HepG2 (cell line): ENCODE data around the gene CELSR2. TPM values are rescaled to one million over a fixed set of nuclear protein-coding genes. Genes with fewer than 3 reads are reported as not detected.

Experiments used
- CENPBD1 ChIP-seq: sonication (generic); formaldehyde crosslinking; IDR thresholded peaks from 2 replicates; pipeline ENCODE4 v1.8.0; 2022; ENCODE audit warnings: missing genetic modification reagents, low read depth, mild to moderate bottlenecking, borderline replicate concordance
- GMEB1 ChIP-seq: sonication (generic); formaldehyde crosslinking; IDR thresholded peaks from 2 replicates; pipeline ENCODE4 v1.5.1; 2020; ENCODE audit warnings: missing genetic modification reagents, mild to moderate bottlenecking, borderline replicate concordance
- KDM3A ChIP-seq: IDR thresholded peaks from 2 replicates; pipeline ENCODE4 v1.6.1; 2018; ENCODE audit warnings: low read depth, missing compliant biosample characterization
- NBN ChIP-seq: fragments of 450-650 bp; conservative IDR thresholded peaks from 2 replicates; pipeline ENCODE4 v1.6.1; 2017
- NFIB ChIP-seq: sonication (generic); formaldehyde crosslinking; IDR thresholded peaks from 2 replicates; pipeline ENCODE4 v1.9.0; 2021; ENCODE audit warnings: missing genetic modification reagents, mild to moderate bottlenecking, borderline replicate concordance
- PLSCR1 ChIP-seq: sonication (generic); formaldehyde crosslinking; IDR thresholded peaks from 2 replicates; pipeline ENCODE4 v1.5.0; 2020; ENCODE audit warnings: missing genetic modification reagents, mild to moderate bottlenecking, borderline replicate concordance
- POLR2AphosphoS2 ChIP-seq: IDR thresholded peaks from 2 replicates; pipeline ENCODE4 v1.6.1; 2011; ENCODE audit warnings: low read depth, low read length, improper control_type of control experiment
- SMAD1 ChIP-seq: sonication (generic); formaldehyde crosslinking; IDR thresholded peaks from 2 replicates; pipeline ENCODE4 v1.4.0; 2020; ENCODE audit warnings: missing genetic modification reagents, low read depth, mild to moderate bottlenecking, borderline replicate concordance
- SPEN ChIP-seq: sonication (generic); formaldehyde crosslinking; IDR thresholded peaks from 2 replicates; pipeline ENCODE4 v1.5.1; 2020; ENCODE audit warnings: low read depth, mild to moderate bottlenecking, missing genetic modification reagents
- TBX2 ChIP-seq: sonication (generic); formaldehyde crosslinking; IDR thresholded peaks from 2 replicates; pipeline ENCODE4 v1.5.0; 2020; ENCODE audit warnings: missing genetic modification reagents, mild to moderate bottlenecking, borderline replicate concordance
- TERF1 ChIP-seq: sonication (generic); formaldehyde crosslinking; IDR thresholded peaks from 2 replicates; pipeline ENCODE4 v1.8.0; 2022; ENCODE audit warnings: mild to moderate bottlenecking, missing genetic modification reagents, moderate library complexity
- XRCC5 ChIP-seq: fragments of 200-400 bp; formaldehyde crosslinking; optimal IDR thresholded peaks from 2 replicates; pipeline ENCODE3; 2017; ENCODE audit warnings: mild to moderate bottlenecking, low read length
- YY1 ChIP-seq: IDR thresholded peaks from 2 replicates; pipeline ENCODE4 v1.6.1; 2011; ENCODE audit warnings: low read length, low read depth, moderate library complexity, mild to moderate bottlenecking; ENCODE audit not compliant: insufficient read depth, insufficient replicate concordance
- ZFP36L2 ChIP-seq: sonication (generic); formaldehyde crosslinking; IDR thresholded peaks from 2 replicates; pipeline ENCODE4 v1.4.0; 2020; ENCODE audit warnings: missing genetic modification reagents
- ZFX ChIP-seq: sonication (generic); formaldehyde crosslinking; IDR thresholded peaks from 2 replicates; pipeline ENCODE4 v1.4.0; 2020; ENCODE audit warnings: mild to moderate bottlenecking, low read depth, missing genetic modification reagents, moderate library complexity
- ZNF224 ChIP-seq: sonication (generic); formaldehyde crosslinking; IDR thresholded peaks from 2 replicates; pipeline ENCODE4 v1.5.0; 2020; ENCODE audit warnings: mild to moderate bottlenecking, missing genetic modification reagents
- ZNF230 ChIP-seq: sonication (generic); formaldehyde crosslinking; IDR thresholded peaks from 2 replicates; pipeline ENCODE4 v1.4.0; 2020; ENCODE audit warnings: mild to moderate bottlenecking, missing genetic modification reagents
- ZNF251 ChIP-seq: sonication (generic); formaldehyde crosslinking; IDR thresholded peaks from 2 replicates; pipeline ENCODE4 v1.9.0; 2021; ENCODE audit warnings: mild to moderate bottlenecking, missing genetic modification reagents
- ZNF503 ChIP-seq: sonication (generic); formaldehyde crosslinking; IDR thresholded peaks from 2 replicates; pipeline ENCODE4 v1.4.0; 2020; ENCODE audit warnings: missing genetic modification reagents
- ZNF740 ChIP-seq: sonication (generic); formaldehyde crosslinking; IDR thresholded peaks from 2 replicates; pipeline ENCODE4 v1.4.0; 2020; ENCODE audit warnings: missing genetic modification reagents
- polyA plus RNA-seq, 8 experiments: library from polyadenylated mRNA; depleted of rRNA in 3 of 8; stranded (reverse) in 7 of 8; unstranded in 1 of 8; fragments of >200 nt; fragmentation: Illumina TruSeq in 4 of 8; extraction: Trizol in 4 of 8; gene quantifications; 2 replicates each; pipeline versions ENCODE4 v1.2.1 to v1.2.3, GENCODE V29; 2011 to 2016; ENCODE audit warnings: low read depth in 4 of 8, missing spikeins in 1 of 8, mixed read lengths in 1 of 8; ENCODE audit not compliant: insufficient read depth in 1 of 8
- total RNA-seq, 5 experiments: library from RNA; depleted of rRNA; stranded (reverse); fragments of >200 nt; fragmentation: Illumina TruSeq; extraction: Trizol; gene quantifications; 2 replicates each; pipeline ENCODE4 v1.2.3, GENCODE V29; 2016; ENCODE audit warnings: low read depth in 1 of 5

CELSR2 gene
- total and polyA plus RNA-seq, 2 of the 13 experiments (the other 11 are each of a cell fraction or from before 2014, with no cell fraction given): 4.0 to 6.6 TPM

GRCh38 chr1:109274533-109275476 lies 25.5 kb downstream of the CELSR2 start (continued):
- TF ChIP-seq GMEB1 (CRISPR knock-in tag) (no peak), TERF1 (CRISPR knock-in tag) (no peak), ZNF740 (peak; percentile 85; the same call in 1 of the 2 replicates), ZFP36L2 (CRISPR knock-in tag) (no peak), ZFX (CRISPR knock-in tag) (peak; percentile 37; the same call in 1 of the 2 replicates), SMAD1 (CRISPR knock-in tag) (no peak), NFIB (CRISPR knock-in tag) (no peak), TBX2 (CRISPR knock-in tag) (peak; percentile 94; the same call in 1 of the 2 replicates), XRCC5 (peak; percentile 64), YY1 (peak; percentile 57), KDM3A (CRISPR knock-in tag) (peak; percentile 73; the same call in 1 of the 2 replicates), POLR2AphosphoS2 (no peak), SPEN (CRISPR knock-in tag) (no peak), ZNF224 (CRISPR knock-in tag) (peak; percentile 70; the same call in 1 of the 2 replicates), ZNF251 (CRISPR knock-in tag) (no peak), NBN (no peak), PLSCR1 (CRISPR knock-in tag) (no peak), ZNF503 (no peak), CENPBD1 (no peak), ZNF230 (CRISPR knock-in tag) (no peak)
